Measurements from ENCODE around the gene GLDC. TPM values are rescaled to one million over a fixed set of nuclear protein-coding genes. Genes with fewer than 3 reads are reported as not detected.
A peak's percentile ranks its signal among the peaks of the same experiment; 100 is the strongest.
"Not testable (repeated sequence)": the region's sequence is repeated elsewhere in the genome, so short reads cannot be mapped to it uniquely, and the experiment has no call there.

GLDC gene
- total RNA-seq, 1 donor from 2014 or later = not detected

DNA sequence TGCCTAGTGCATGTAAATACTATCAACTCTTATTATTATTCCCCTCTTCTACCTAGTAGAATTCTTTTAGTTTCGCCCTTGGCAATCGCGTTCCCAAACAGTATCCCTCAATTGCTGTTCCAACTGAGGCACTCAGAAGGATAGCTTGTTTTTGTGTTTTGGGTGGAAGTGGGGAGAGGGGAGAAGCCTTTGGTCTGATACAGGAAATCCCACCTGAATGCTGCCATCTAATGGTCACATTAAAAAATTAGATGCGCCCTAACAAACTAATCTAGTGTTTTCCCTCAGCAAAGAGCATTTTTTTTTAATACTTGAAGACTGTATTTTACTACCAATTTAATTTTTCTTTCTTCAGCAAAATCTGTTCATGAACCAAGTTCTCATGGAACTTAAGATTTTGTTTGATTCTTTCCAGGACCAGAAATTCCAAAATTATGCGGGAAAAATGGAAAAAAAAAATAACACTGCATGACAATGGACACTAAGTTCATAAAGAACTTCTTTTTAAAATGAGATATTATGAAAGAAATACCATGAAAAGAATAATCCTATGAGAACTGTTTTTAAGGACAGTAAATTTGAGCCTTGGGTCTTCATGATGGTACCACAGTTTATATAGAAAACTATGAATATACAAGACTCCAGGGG, 22.2 kb upstream of the GLDC start:
- ATAC-seq (no peak), DNase-seq (no peak)
- intact Hi-C loops (cut with micrococcal nuclease) = loop anchor here (10.0 kb wide), 1 partner anchor 313 kb away; no protein-coding TSS in a partner anchor

GRCh38 chr9:6667080-6667479, 21.6 kb upstream of the GLDC start:
- intact Hi-C loops (cut with micrococcal nuclease) = loop anchor here (10.0 kb wide), 1 partner anchor 312 kb away; no protein-coding TSS in a partner anchor
- ATAC-seq = no peak
- DNase-seq = no peak

DNA sequence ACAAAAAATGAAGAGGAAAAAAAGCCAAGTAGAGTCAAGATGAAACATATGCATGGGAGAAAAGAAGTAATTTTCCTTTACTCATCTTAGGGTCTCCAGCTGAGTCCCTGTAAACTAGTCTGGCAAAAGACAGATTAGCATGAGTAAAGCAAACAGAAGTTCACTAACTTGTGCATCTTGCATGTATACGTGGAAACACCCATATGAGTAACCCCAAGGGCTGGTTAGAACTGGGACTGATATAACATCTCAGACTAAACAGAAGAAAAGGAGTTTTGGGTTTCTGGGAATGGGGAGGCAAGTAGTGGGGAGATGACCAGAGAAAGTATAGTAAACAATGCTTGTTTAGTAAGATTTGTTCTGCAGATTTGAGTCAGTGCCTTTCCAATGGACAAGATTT, 20.1 kb upstream of the GLDC start:
- intact Hi-C loops (cut with micrococcal nuclease) = loop anchor here (10.0 kb wide), 1 partner anchor 311 kb away; no protein-coding TSS in a partner anchor
- DNase-seq (no peak), ATAC-seq (no peak)

- no peak for ATAC-seq
- intact Hi-C loops (cut with micrococcal nuclease) = loop anchor here (10.0 kb wide), 1 partner anchor 309 kb away; no protein-coding TSS in a partner anchor
- DNase-seq = no peak
Measured at GRCh38 chr9:6664204-6664680, 18.7 kb upstream of the GLDC start.

DNA sequence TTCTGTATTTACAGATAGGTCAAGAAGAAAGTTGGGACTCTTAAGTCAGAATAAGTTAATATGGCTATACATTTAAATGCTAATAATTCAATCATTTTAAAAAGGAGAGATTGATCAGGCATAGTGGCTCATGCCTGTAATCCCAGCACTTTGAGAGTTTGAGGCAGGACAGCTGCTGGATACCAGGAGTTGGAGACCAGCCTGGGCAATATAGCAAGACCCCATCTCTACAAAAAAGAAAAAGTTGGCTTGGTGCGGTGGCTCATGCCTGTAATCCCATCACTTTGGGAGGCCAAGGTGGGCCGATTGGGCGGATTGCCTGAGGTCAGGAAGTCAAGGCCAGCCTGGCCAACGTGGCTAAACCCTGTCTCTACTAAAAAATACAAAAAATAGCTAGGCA, 15.0 kb upstream of the GLDC start:
- DNase-seq (no peak), ATAC-seq (no peak)
- intact Hi-C loops (cut with micrococcal nuclease) = loop anchor here (10.0 kb wide), 1 partner anchor 306 kb away; no protein-coding TSS in a partner anchor

GRCh38 chr9:6658628-6659353, 13.3 kb upstream of the GLDC start:
- ATAC-seq (no peak), DNase-seq (no peak)
- intact Hi-C loops (cut with micrococcal nuclease) = no loop called here

GRCh38 chr9:6656614-6657300, 11.2 kb upstream of the GLDC start:
- intact Hi-C loops (cut with micrococcal nuclease) = no loop called here
- ATAC-seq (no peak), DNase-seq (no peak)

DNA sequence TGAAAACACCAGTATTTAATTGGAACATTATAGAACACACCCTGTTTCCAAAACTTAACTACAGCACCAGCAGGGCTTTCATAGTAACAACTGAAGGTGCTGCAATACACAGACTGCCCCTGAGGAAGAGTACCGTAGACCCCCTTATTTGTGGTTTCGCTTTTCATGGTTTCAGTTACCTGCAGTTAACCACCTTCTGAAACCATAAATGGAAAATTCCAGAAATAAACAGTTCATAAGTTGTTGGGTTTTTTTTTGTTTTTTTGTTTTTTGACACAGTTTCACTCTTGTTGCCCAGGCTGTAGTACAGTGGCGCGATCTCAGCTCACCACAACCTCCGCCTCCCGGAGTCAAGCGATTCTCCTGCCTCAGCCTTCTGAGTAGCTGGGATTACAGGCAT, 9.5 kb upstream of the GLDC start:
- no peak for DNase-seq
- ATAC-seq = no peak
- intact Hi-C loops (cut with micrococcal nuclease) = no loop called here

GRCh38 chr9:6646293-6646636, 736 bp upstream of the GLDC start:
- intact Hi-C loops (cut with micrococcal nuclease) = no loop called here
- no peak for DNase-seq
- ATAC-seq = no peak

GRCh38 chr9:6645105-6645354, 499 bp downstream of the GLDC start:
- peak; percentile 25 for ATAC-seq
- intact Hi-C loops (cut with micrococcal nuclease); DNase-seq: not testable (repeated sequence)

DNA sequence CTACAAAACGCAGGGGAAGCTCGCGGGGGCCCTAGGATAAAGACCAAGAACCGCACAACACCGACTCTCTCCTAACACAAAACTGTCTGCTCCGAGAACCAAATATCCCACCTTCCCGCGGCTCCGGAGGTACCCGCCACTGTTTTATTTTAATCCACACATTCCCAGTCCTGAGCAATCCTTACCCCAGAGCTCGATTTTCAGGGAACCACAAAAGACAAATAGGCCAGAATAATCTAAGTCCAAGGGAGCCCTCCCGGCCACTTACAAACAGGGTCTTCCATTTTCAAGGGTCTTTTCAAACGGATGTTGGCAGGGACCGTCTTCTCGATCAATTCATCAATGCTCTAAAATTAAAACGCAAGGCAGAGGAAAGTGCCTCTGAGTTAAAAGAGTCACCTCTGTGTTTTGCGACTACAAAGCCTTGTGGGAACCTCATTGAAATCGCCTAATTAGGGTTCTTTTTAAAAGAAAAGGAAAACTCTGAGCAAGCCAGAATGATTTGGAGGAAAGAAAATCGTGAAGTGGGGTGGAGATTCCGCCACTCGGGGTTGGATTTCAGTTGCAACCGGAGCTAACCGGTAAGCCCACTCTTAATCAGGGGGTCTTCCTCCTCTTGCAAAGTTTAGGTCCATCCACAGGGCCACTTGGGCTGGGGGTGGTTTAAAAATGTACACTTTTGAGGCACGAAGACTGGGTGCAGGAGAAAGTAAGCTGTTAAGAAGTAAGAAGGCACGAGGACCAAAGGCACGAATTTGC, 1.0 kb downstream of the GLDC start:
- intact Hi-C loops (cut with micrococcal nuclease) = no loop called here
- ATAC-seq (no peak), DNase-seq (no peak)

DNA sequence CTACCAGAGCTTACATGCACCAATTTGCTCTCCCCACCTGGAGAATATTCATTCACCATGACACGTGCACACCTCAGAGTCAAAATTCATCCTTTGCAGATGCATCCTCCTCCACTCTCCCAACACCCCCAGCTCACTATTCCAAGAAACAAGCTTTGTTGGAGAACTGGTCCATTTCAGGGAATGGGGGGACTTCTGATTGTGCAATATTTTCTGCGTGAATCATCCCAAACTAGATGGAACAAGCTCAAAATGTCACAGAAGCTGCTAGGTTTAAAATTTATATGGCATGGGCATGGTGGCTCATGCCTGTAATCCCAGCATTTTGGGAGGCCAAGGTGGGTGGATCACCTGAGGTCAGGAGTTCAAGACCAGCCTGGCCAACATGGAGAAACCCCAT, 3.6 kb downstream of the GLDC start:
- ATAC-seq = no peak
- no peak for DNase-seq
- intact Hi-C loops (cut with micrococcal nuclease) = no loop called here

DNA sequence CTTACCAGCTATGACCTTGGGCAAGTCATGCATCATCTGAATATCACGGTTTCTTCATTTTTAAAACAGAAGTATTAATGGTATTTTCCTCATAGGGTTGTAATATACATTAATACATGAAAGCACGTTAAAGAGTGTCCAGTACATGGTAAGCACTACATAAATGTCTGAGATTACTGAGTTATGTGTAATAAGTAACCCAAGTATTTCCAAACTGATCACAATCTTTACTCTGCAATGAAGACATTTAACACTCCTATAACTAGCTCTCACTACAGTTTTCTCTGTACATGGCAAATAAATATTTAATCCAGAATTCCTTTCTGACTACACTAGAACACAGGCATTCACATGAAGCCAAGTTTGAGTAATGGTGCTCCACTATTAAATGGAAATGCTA, 4.0 kb downstream of the GLDC start:
- DNase-seq (no peak), ATAC-seq (no peak)
- intact Hi-C loops (cut with micrococcal nuclease) = no loop called here

GRCh38 chr9:6641056-6641455, 4.5 kb downstream of the GLDC start:
- intact Hi-C loops (cut with micrococcal nuclease) = no loop called here
- no peak for ATAC-seq
- no peak for DNase-seq

DNA sequence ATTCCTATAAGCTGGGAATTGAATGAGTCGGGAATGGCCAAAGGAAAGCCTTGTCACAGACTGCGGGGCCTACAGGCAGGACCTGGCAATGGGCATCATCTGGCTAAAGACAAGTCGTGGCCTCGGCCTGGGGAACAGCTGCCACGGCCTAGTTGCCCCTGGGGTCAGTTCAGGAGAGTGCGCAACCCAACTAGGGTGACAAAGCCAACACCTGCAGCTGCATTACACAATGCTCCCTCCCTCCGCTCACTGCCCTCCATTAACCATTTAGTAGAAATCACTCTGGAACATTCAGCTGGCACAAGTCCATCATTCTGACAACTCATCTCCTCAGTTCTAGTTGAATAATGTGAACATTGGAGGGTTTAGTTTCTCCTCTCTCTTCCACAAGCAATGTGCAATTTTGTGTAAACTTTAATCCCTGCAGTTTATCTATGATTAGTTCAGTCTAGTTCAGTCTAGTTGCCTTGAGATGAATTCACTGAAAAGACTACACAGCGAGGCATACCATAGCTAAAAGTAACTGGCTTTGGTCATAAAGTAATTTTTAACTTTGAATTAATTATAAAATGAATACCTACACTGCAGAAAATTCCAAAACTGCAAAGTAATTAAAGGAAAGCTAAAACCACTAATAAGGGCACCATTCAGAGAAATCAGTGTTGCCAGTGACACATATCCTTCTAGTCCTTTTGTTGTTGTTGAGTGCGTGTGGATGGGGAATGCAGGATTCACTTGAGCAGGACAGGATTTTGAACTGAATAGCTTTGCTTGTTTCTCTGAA, 5.1 kb downstream of the GLDC start:
- intact Hi-C loops (cut with micrococcal nuclease) = no loop called here
- no peak for DNase-seq
- no peak for ATAC-seq

GRCh38 chr9:6639622-6640021, 5.9 kb downstream of the GLDC start:
- no peak for ATAC-seq
- intact Hi-C loops (cut with micrococcal nuclease) = no loop called here
- no peak for DNase-seq

DNA sequence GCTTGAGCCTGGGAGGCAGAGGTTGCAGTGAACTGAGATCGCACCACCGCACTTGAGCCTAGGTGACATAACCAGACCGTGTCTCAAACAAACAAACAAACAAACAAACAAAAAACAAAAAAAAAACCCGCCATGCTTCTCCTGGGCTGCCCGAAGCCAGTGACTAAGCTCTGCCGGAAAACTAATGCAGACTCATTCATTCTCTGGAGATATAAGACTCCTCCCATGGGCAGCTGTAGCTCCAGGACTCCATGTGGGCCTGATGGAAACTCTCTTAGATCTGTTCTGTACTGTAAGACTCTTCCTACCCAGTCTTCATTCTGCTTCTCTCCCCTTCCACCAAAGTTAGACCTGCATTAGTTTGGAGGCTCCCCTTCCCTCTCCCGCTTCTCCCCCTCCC, 11.1 kb downstream of the GLDC start:
- intact Hi-C loops (cut with micrococcal nuclease) = no loop called here
- ATAC-seq = no peak

DNA sequence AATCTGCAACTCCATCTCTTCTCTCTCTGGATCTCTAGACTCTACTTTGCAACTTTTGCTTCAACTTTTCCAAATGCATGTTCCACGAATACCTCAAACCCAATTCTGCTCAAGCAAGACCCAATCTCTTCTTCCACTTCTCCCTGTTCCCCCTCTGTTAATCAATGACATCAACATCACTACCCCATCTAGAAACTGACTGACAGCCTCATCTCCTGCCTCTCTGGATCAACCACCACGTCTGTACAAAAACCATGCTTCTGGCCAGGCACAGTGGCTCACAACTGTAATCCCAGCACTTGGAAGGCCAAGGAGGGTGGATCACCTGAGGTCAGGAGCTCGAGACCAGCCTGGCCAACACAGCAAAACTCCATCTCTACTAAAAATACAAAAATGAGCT, 12.2 kb downstream of the GLDC start:
- no peak for ATAC-seq
- intact Hi-C loops (cut with micrococcal nuclease) = no loop called here
- DNase-seq = no peak

More for the DNA sequence above, 11.1 kb downstream of the GLDC start:
- no peak for DNase-seq
